GM12872 (cell line): ENCODE measurements around the gene SH2D7.

ENCODE experiments used
- TF ChIP-seq, protein P1 (sequence below): IDR thresholded peaks from 3 replicates; pipeline ENCODE4 v1.5.1; 2011; ENCODE audit warnings: low read depth, mild to moderate bottlenecking, low read length, moderate library complexity; ENCODE audit not compliant: insufficient read depth

Gene SH2D7

DNA sequence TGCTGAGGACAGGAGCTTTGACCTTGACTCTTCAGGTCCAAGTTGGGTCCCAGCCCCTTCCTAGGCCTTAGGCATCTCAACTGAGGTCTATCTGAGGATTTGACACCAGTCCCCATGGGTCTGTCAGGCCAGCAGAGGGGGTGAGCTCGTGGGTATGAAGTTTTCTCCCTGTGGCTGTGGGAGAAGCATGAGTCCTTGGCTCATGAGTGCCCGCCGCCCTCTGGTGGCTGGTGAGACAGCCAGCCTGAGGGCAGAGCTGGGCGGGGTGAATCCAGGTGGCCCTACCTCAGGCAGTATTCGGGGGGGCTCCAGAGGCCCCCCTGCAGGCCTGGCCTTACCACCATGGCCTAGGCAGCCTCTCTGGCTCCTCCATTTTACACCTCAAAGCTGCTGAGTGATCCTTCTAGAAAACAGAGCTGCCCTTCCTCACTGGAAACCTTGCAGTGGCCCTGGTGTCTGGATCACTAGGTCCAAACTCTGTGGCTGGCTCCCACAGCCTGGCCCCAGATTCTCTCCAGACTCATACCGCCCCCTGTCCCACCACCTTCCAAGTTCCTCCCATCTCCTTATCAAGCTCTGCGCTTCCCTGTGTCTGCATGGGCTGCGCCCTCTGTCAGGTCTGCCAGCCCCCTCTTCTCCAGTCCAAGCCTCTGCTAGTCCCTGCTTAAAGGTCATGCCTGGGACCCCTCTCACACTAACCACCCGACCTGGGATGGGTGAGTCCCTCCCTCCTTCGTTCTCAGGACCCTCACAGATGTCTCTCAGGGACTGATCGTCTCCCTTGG, 16.1 kb downstream of the SH2D7 start:
- TF ChIP-seq, protein P1, sequence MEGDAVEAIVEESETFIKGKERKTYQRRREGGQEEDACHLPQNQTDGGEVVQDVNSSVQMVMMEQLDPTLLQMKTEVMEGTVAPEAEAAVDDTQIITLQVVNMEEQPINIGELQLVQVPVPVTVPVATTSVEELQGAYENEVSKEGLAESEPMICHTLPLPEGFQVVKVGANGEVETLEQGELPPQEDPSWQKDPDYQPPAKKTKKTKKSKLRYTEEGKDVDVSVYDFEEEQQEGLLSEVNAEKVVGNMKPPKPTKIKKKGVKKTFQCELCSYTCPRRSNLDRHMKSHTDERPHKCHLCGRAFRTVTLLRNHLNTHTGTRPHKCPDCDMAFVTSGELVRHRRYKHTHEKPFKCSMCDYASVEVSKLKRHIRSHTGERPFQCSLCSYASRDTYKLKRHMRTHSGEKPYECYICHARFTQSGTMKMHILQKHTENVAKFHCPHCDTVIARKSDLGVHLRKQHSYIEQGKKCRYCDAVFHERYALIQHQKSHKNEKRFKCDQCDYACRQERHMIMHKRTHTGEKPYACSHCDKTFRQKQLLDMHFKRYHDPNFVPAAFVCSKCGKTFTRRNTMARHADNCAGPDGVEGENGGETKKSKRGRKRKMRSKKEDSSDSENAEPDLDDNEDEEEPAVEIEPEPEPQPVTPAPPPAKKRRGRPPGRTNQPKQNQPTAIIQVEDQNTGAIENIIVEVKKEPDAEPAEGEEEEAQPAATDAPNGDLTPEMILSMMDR = peak; percentile 96

DNA sequence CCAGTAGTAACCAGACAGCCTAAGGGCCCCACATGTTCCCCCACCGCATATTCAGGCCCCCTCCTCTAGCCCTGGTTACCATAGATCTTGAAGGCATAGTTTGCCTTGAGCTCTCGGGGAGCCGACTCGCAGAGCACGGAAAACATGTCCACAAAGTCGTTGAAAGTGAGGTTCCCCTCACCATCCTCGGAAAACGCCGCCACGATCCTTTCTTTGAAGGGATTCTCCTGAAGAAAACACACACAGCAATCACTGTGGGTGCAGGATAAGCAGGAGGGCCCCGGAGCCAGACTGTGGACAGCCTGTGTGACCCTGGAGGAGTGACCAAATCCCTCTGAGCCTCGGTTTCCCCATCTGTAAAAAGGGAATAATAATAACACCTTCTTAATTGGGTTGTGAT, 16.8 kb downstream of the SH2D7 start:
- TF ChIP-seq, protein P1 = no peak

DNA sequence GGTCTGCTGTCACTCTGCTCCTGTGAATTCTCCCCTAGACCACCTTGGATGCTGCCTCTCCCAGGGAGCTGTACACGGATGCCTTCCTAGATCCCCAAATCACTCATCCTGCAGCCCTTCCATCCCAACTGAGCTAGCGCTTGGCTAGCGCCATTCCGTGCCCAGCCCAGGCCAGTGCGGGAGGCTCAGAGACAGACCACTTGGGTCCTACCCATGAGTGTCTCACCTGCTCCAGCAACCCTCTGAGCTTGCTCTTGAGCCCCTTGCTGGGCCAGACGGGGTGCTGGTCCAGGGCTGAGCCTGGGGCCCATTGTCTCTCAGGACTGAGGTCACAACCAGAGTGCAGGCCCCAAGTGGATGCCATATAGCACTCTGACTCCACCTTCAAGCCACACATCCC, 17.7 kb downstream of the SH2D7 start:
- TF ChIP-seq, protein P1 = no peak

DNA sequence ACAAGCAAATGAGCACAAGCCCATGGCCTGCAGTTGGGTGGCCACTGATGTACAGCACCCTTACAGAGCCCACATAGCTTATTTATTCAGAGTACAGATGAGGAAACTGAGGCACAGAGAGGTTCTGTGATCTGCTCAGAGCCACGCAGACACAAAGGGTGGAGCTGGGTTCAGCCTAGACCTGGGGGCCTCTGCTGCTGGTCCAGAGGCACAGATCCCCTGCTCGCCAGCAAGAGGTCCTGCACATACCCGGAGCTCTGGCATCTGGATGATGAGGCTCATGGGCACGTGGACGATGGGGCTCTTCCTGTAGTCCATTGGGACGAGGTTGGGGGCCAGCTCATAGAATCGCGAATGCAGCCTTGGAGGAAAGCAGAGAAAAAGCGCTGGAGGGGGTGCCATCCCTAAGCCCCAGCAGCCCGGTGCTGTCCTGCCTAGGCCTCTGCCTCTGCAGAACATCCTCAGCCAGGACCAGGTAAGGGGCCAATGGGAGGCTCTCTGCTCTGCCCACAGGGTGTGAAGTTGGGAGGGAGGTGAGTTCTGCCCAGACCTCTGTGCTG, 18.6 kb downstream of the SH2D7 start:
- TF ChIP-seq, protein P1 = no peak

DNA sequence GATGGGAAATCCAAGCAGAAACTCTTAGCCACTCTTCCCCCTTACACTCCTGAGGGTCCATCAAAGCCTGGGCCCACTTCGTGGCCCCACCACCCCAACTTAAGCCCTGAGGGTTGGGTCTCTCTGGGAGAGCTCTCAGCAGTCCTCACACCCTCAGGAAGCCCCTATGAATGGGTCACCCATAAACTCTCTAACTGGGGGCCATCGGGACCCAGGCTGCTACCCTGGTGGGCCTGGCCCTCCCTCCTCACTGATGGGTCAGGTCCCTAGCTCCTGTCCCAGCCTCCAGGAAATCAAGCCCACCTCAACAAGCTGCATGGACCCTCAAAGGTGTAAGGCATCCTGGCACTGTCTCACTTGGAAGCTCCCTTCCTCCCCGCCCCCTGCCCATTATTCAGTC, 19.4 kb downstream of the SH2D7 start:
- TF ChIP-seq, protein P1 = no peak

DNA sequence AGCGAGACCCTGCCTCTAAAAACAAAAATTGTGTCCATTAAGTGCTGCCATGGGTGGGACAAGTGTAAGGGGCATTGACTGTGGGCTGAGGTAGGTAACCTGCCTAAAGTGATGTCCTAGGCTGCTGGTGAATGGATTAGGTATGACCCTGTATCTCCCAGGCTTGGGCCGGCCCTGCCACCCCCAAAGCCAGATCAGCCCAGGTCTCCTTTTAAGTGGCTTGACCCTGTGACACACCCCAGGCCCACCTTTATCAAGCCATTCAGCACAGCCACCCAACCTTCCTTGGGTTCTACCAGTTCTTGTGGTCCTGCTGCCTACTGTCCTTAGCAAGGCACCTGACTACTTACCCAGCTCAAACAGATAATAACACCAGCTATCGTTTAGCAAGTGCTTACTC, 20.2 kb downstream of the SH2D7 start:
- TF ChIP-seq, protein P1 = no peak

DNA sequence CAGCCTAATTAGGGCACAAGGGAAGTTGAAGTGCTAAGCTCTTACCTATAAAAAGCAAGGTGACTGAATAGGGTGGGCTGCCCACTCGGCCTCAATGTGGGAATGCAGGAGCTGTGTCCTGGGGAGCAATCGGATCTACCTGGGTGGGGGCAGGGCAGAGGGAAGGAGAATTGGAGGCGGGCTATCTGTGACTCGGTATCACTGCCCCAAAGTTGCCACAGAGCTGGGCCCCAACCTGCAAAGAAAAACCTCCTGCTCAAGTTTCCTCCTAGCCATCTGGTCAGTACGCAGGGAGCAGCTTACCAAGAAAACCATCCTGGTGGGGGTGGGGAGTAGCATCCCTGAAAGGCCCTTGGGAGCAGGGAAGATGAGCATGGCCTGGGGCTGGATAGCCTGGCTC, 28.2 kb downstream of the SH2D7 start:
- TF ChIP-seq, protein P1 = no peak
